HG03439 (cell line): ENCODE results near the gene MISP.

Experiments used
- ATAC-seq: cut with Tn5 transposase; IDR thresholded peaks from one replicate; pipeline ENCODE4 v1.9.1; 2021; ENCODE audit warnings: mild to moderate bottlenecking, moderate library complexity; ENCODE audit not compliant: unreplicated experiment

MISP gene

GRCh38 chr19:746208-746819, 4.6 kb upstream of the MISP start:
- no peak for ATAC-seq

- no peak for ATAC-seq
Observed at GRCh38 chr19:746956-747355, 4.0 kb upstream of the MISP start.

GRCh38 chr19:747432-748273, 3.3 kb upstream of the MISP start:
- ATAC-seq, result no peak

- ATAC-seq, result no peak
Observed at GRCh38 chr19:748274-748598, 2.7 kb upstream of the MISP start.

- no peak for ATAC-seq
Observed at GRCh38 chr19:749811-750210, 1.1 kb upstream of the MISP start.

- ATAC-seq, result no peak
Observed at GRCh38 chr19:751501-752341, 809 bp downstream of the MISP start.

GRCh38 chr19:752652-753517, 2.0 kb downstream of the MISP start:
- no peak for ATAC-seq

- no peak for ATAC-seq
Observed at GRCh38 chr19:754530-754929, 3.6 kb downstream of the MISP start.

- no peak for ATAC-seq
Observed at GRCh38 chr19:755063-755462, 4.2 kb downstream of the MISP start.

- ATAC-seq, result no peak
Observed at GRCh38 chr19:756236-756635, 5.3 kb downstream of the MISP start.

- ATAC-seq, result no peak
Observed at GRCh38 chr19:756821-757688, 6.1 kb downstream of the MISP start.

- no peak for ATAC-seq
Observed at GRCh38 chr19:757811-758668, 7.1 kb downstream of the MISP start.

- no peak for ATAC-seq
Observed at GRCh38 chr19:763181-763580, 12.3 kb downstream of the MISP start.

GRCh38 chr19:763869-764268, 13.0 kb downstream of the MISP start:
- ATAC-seq, result no peak

GRCh38 chr19:764301-764700, 13.4 kb downstream of the MISP start:
- ATAC-seq, result no peak

GRCh38 chr19:765179-765738, 14.3 kb downstream of the MISP start:
- no peak for ATAC-seq

- no peak for ATAC-seq
Observed at GRCh38 chr19:768424-768823, 17.5 kb downstream of the MISP start.

- no peak for ATAC-seq
Observed at GRCh38 chr19:769616-770015, 18.7 kb downstream of the MISP start.

GRCh38 chr19:771332-771785, 20.4 kb downstream of the MISP start:
- ATAC-seq, result no peak
